K562 (cell line): Measurements from ENCODE around the gene ENO2. TPM values are rescaled to one million over a fixed set of nuclear protein-coding genes. Genes with fewer than 3 reads are reported as not detected.

ENCODE experiments used
- ATAC-seq: fragments of 200-7000 bp; cut with Tn5 transposase; 3 replicates; pipeline ENCODE4 v1.9.1; 2020; ENCODE audit warnings: moderate library complexity
- BruUV-seq: library from RNA; stranded (reverse); fragments of 400-500 nt; replicated peaks from 2 replicates; lab custom pipeline; 2021; lab: Mats Ljungman, UMichigan
- CTCF ChIA-PET: fragments of 300-600 bp; formaldehyde crosslinking; extraction: SDS; loops from one replicate; lab custom pipeline; 2021; ENCODE audit warnings: low intra/inter-chr PET ratio; lab: Yijun Ruan, JAX
- POLR2A ChIA-PET: fragments of 300-600, 350-650 bp; sonication (Branson Sonifier 250); formaldehyde crosslinking; extraction: SDS; loops from one replicate; lab custom pipeline; 2021; ENCODE audit warnings: antibody characterized with exemption, inconsistent platforms; lab: Yijun Ruan, JAX
- DNase-seq, 4 experiments: peaks; one replicate each; pipeline versions ENCODE4 v3.0.0 to v3.0.0-alpha.2; 2011 to 2018; ENCODE audit warnings: low spot score in 3 of 4, mixed read lengths in 3 of 4; ENCODE audit errors: extremely low read depth in 1 of 4
- FAIRE-seq: peaks from 2 replicates; lab custom pipeline; 2011; peaks lifted over from hg19 to GRCh38; lab: Jason Lieb, UNC
- H2AFZ ChIP-seq: 2 replicates; pipeline ENCODE4 v1.6.0; 2011; ENCODE audit warnings: low read depth, low read length, control low read depth, inconsistent platforms
- H3K27ac ChIP-seq: fragments of 200-600 bp; 3 replicates; pipeline ENCODE4 v1.8.0; 2011; ENCODE audit warnings: low read depth, mild to moderate bottlenecking, control low read depth, inconsistent platforms, low read length, moderate library complexity, mixed read lengths; ENCODE audit errors: extremely low read depth
- H3K27me3 ChIP-seq, 2 experiments: fragments of 300-600 bp in 1 of 2; 2 replicates in 1 of 2; 3 replicates in 1 of 2; pipeline versions ENCODE4 v1.6.0 to v1.8.0; 2011; ENCODE audit warnings: inconsistent platforms in 2 of 2, low read length in 2 of 2, mild to moderate bottlenecking in 1 of 2, mixed read lengths in 1 of 2, moderate library complexity in 1 of 2; ENCODE audit not compliant: control insufficient read depth in 2 of 2, insufficient read depth in 2 of 2
- H3K36me3 ChIP-seq: fragments of 300-600 bp; 3 replicates; pipeline ENCODE4 v1.8.0; 2011; ENCODE audit warnings: mild to moderate bottlenecking, low read length, inconsistent platforms; ENCODE audit not compliant: control insufficient read depth, insufficient read depth
- H3K4me1 ChIP-seq, 2 experiments: fragments of 200-600 bp in 1 of 2; replicated peaks in 1 of 2; 2 replicates in 1 of 2; 3 replicates in 1 of 2; pipeline versions ENCODE4 v1.5.1 to v1.8.0; 2011; ENCODE audit warnings: inconsistent platforms in 2 of 2, low read length in 2 of 2, mild to moderate bottlenecking in 1 of 2, mixed read lengths in 1 of 2, moderate library complexity in 1 of 2; ENCODE audit not compliant: control insufficient read depth in 2 of 2, insufficient read depth in 2 of 2
- H3K4me2 ChIP-seq: 2 replicates; pipeline ENCODE4 v1.6.1; 2011; ENCODE audit warnings: low read length, control low read depth, inconsistent platforms, mixed read lengths; ENCODE audit not compliant: insufficient read depth
- H3K4me3 ChIP-seq: fragments of 200-600 bp; sonication (generic), shearing (Covaris generic); 2 replicates; pipeline ENCODE4 v1.5.1; 2016; ENCODE audit warnings: control low read depth, inconsistent platforms
- H3K79me2 ChIP-seq: fragments of 200-600 bp; 3 replicates; pipeline ENCODE4 v1.8.0; 2011; ENCODE audit warnings: low read length, inconsistent platforms; ENCODE audit not compliant: control insufficient read depth, insufficient read depth
- H3K9ac ChIP-seq, 2 experiments: 2 replicates each; pipeline versions ENCODE4 v1.6.0 to v1.6.1; 2011; ENCODE audit warnings: low read depth in 2 of 2, low read length in 2 of 2, control low read depth in 1 of 2, inconsistent platforms in 1 of 2, mild to moderate bottlenecking in 1 of 2, mixed read lengths in 1 of 2; ENCODE audit not compliant: insufficient read depth in 1 of 2
- H3K9me1 ChIP-seq: one replicate; pipeline ENCODE4 v1.6.0; 2011; ENCODE audit warnings: inconsistent platforms, mild to moderate bottlenecking, low read length, moderate library complexity; ENCODE audit not compliant: control insufficient read depth, insufficient read depth
- H3K9me3 ChIP-seq: replicated peaks from 2 replicates; pipeline ENCODE4 v1.5.1; 2011; ENCODE audit warnings: low read depth, low read length, inconsistent platforms; ENCODE audit not compliant: control insufficient read depth, insufficient read depth
- H4K20me1 ChIP-seq: replicated peaks from 2 replicates; pipeline ENCODE4 v1.6.1; 2011; ENCODE audit warnings: low read length, inconsistent platforms, mixed read lengths; ENCODE audit not compliant: control insufficient read depth, insufficient read depth
- ATF3 ChIP-seq, 2 experiments: fragments of 450-650 bp in 1 of 2; sonication (generic) in 1 of 2; formaldehyde crosslinking in 1 of 2; IDR thresholded peaks in 1 of 2; conservative IDR thresholded peaks in 1 of 2; 2 replicates each; pipeline versions ENCODE4 v1.6.1 to v1.8.1; 2016 to 2023; ENCODE audit warnings: mild to moderate bottlenecking in 2 of 2, moderate library complexity in 2 of 2, inconsistent platforms in 1 of 2, missing genetic modification reagents in 1 of 2
- BCOR ChIP-seq: fragments of 450-650 bp; IDR thresholded peaks from 2 replicates; pipeline ENCODE4 v1.6.1; 2016
- CTCFL ChIP-seq: IDR thresholded peaks from 2 replicates; pipeline ENCODE4 v1.6.1; 2011; ENCODE audit warnings: borderline replicate concordance, low read depth, mild to moderate bottlenecking, moderate library complexity, low read length; ENCODE audit not compliant: insufficient read depth, poor library complexity, severe bottlenecking
- KLF16 ChIP-seq: IDR thresholded peaks from 2 replicates; pipeline ENCODE4 v1.6.1; 2016; ENCODE audit warnings: antibody characterized with exemption
- MLLT1 ChIP-seq, 2 experiments: fragments of 450-650 bp; IDR thresholded peaks; 2 replicates each; pipeline ENCODE4 v1.6.1; 2016
- RBBP5 ChIP-seq: fragments of 200-600 bp; sonication (generic); IDR thresholded peaks from 2 replicates; pipeline ENCODE4 v1.6.1; 2012; ENCODE audit warnings: borderline replicate concordance, mild to moderate bottlenecking, low read length, control low read depth, inconsistent platforms; ENCODE audit not compliant: insufficient read depth, poor library complexity, severe bottlenecking
- RBM17 ChIP-seq: fragments of 200-400 bp; formaldehyde crosslinking; IDR thresholded peaks from 2 replicates; pipeline ENCODE4 v1.6.1; 2017; ENCODE audit warnings: low read depth, mild to moderate bottlenecking, low read length, borderline replicate concordance
- SIN3B ChIP-seq: fragments of 450-650 bp; IDR thresholded peaks from 2 replicates; pipeline ENCODE4 v1.6.1; 2017; ENCODE audit warnings: low read depth, mild to moderate bottlenecking, moderate library complexity
- STAT5B ChIP-seq: fragments of 250-450 bp; sonication (Bioruptor Pico); IDR thresholded peaks from 2 replicates; pipeline ENCODE4 v1.8.0; 2021; ENCODE audit warnings: mild to moderate bottlenecking, inconsistent platforms
- TBP ChIP-seq: optimal IDR thresholded peaks from 2 replicates; pipeline ENCODE3; 2011; ENCODE audit warnings: low read depth, low read length, improper control_type of control experiment
- ZC3H8 ChIP-seq: fragments of 450-650 bp; IDR thresholded peaks from 2 replicates; pipeline ENCODE4 v1.6.1; 2017
- ZNF740 ChIP-seq, 3 experiments: fragments of 200-800 bp in 1 of 3; sonication (Bioruptor generic) in 1 of 3; sonication (generic) in 1 of 3; formaldehyde crosslinking in 1 of 3; IDR thresholded peaks; 2 replicates each; pipeline versions ENCODE4 v1.6.1 to v1.8.0; 2016 to 2022; ENCODE audit warnings: mild to moderate bottlenecking in 2 of 3, missing compliant biosample characterization in 2 of 3, missing genetic modification characterization in 2 of 3, missing genetic modification reagents in 1 of 3
- WGBS: fragments of 100-300 bp; shearing (Covaris generic); methylation state at CpG from one replicate; pipeline ENCODE4 v1.1.6; 2016; ENCODE audit warnings: low coverage, mixed read lengths; ENCODE audit not compliant: insufficient coverage; ENCODE audit errors: missing lambda C conversion rate; 5-methylcytosine and 5-hydroxymethylcytosine counted together
- in situ Hi-C: fragments of 300-500 bp; cut with MboI; formaldehyde crosslinking; loops from 4 replicates; pipeline ENCODE4 v1.15.0; 2018; ENCODE audit warnings: inconsistent platforms, mixed read lengths
- intact Hi-C: fragments of 100-400 bp; cut with micrococcal nuclease; formaldehyde crosslinking; loops from 2 replicates; pipeline ENCODE4 v1.14.2; 2022
- polyA plus RNA-seq, 8 experiments: library from polyadenylated mRNA; depleted of rRNA in 4 of 8; stranded (reverse) in 5 of 8; unstranded in 3 of 8; fragments of >200 nt; fragmentation: Nextera tagmentation in 2 of 8; fragmentation: Illumina TruSeq in 1 of 8; extraction: Ambion mirVana in 2 of 8; extraction: Trizol in 1 of 8; gene quantifications; 2 replicates each; pipeline versions ENCODE4 v1.2.1 to v1.2.3, GENCODE V29; 2011 to 2014; ENCODE audit warnings: inconsistent platforms in 1 of 8, missing spikeins in 1 of 8
- total RNA-seq, 7 experiments: library from RNA; depleted of rRNA in 6 of 7; stranded (reverse); fragments of >200 nt in 6 of 7; fragmentation: Illumina TruSeq in 2 of 7; extraction: Trizol in 2 of 7; gene quantifications; 2 replicates each; pipeline versions ENCODE4 v1.2.1 to v1.2.3, GENCODE V29; 2011 to 2021; ENCODE audit warnings: low replicate concordance in 1 of 7
- TF ChIP-seq, protein P1 (sequence below): sonication (generic); IDR thresholded peaks from 2 replicates; pipeline ENCODE4 v1.6.1; 2016
- TF ChIP-seq, protein P2 (sequence below): fragments of 450-650 bp; formaldehyde crosslinking; conservative IDR thresholded peaks from 2 replicates; pipeline ENCODE4 v1.4.0; 2022; ENCODE audit warnings: mild to moderate bottlenecking, missing genetic modification characterization

ENO2 gene
- total and polyA plus RNA-seq, 9 of the 15 experiments (the other 6 are each of a cell fraction or from before 2014, with no cell fraction given), result 10.9 to 43.3 (median 21.0) TPM

- no TSS peak for BruUV-seq
- Histone ChIP-seq H3K79me2 (no peaks in the 10 kb centered on the region), H3K9ac (no peak overlapping the region; a peak in 1 of 4 replicates), H3K4me2 (no peak overlapping the region), H3K27me3 (no peaks in the 10 kb centered on the region), H4K20me1 (no peaks in the 10 kb centered on the region), H3K9me1 (no peaks in the 10 kb centered on the region), H2AFZ (no peak overlapping the region), H3K9me3 (no peaks in the 10 kb centered on the region), H3K4me1 (peaks cover 3 to 9% of the 10 kb centered on the region in 2 experiments; a peak in 2 of 5 replicates), H3K27ac (no peak overlapping the region), H3K36me3 (peaks cover 14% of the 10 kb centered on the region; the same call in 1 of the 3 replicates), H3K4me3 (no peak overlapping the region)
- ATAC-seq (no peak), DNase-seq (no peak), FAIRE-seq (no peak)
- ChIA-PET POLR2A (interaction anchor here (1.0 kb wide), 2 partner anchors 10 to 14 kb away, joined by 3 read pairs; partner anchors contain the start of gene SPSB2), CTCF (no interaction called here)
- in situ Hi-C loops, result no loop called here
- WGBS, result 88% methylated on average over 4 of the region's 11 CpGs
- intact Hi-C loops, result no loop called here
- TF ChIP-seq RBBP5, result no peak
- no peak for TF ChIP-seq ZC3H8
- TF ChIP-seq, protein P1, sequence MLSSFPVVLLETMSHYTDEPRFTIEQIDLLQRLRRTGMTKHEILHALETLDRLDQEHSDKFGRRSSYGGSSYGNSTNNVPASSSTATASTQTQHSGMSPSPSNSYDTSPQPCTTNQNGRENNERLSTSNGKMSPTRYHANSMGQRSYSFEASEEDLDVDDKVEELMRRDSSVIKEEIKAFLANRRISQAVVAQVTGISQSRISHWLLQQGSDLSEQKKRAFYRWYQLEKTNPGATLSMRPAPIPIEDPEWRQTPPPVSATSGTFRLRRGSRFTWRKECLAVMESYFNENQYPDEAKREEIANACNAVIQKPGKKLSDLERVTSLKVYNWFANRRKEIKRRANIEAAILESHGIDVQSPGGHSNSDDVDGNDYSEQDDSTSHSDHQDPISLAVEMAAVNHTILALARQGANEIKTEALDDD, result no peak
- no peak for TF ChIP-seq KLF16
- TF ChIP-seq ATF3 (IDR thresholded peaks at IDR 0.05), result no peak
- no peak for TF ChIP-seq ATF3 (CRISPR knock-in tag; conservative IDR thresholded peaks at IDR 0.05)
- TF ChIP-seq CTCFL, result no peak
- TF ChIP-seq STAT5B (CRISPR knock-in tag), result no peak
- no peak for TF ChIP-seq ZNF740 (CRISPR knock-in tag; IDR thresholded peaks at IDR 0.05)
- no peak for TF ChIP-seq ZNF740 (tag; IDR thresholded peaks at IDR 0.05)
- TF ChIP-seq, protein P2, sequence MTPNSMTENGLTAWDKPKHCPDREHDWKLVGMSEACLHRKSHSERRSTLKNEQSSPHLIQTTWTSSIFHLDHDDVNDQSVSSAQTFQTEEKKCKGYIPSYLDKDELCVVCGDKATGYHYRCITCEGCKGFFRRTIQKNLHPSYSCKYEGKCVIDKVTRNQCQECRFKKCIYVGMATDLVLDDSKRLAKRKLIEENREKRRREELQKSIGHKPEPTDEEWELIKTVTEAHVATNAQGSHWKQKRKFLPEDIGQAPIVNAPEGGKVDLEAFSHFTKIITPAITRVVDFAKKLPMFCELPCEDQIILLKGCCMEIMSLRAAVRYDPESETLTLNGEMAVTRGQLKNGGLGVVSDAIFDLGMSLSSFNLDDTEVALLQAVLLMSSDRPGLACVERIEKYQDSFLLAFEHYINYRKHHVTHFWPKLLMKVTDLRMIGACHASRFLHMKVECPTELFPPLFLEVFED, result no peak
- TF ChIP-seq BCOR, result no peak
- no peak for TF ChIP-seq RBM17
- no peak for TF ChIP-seq TBP
- TF ChIP-seq MLLT1 (IDR thresholded peaks at IDR 0.05), result no peak
- no peak for TF ChIP-seq SIN3B
Observed at GRCh38 chr12:6883683-6884082, 30.7 kb upstream of the ENO2 start.
